OCI-M2 (cell line): ENCODE measurements around the gene GRIN2A.

Experiments
- DNase-seq: peaks from one replicate; lab custom pipeline; 2025; ENCODE audit not compliant: unreplicated experiment; lab: John Stamatoyannopoulos, UW

The GRIN2A gene

GRCh38 chr16:9827062-9827752 is 355.0 kb downstream of the GRIN2A start:
- DNase-seq: no peak

DNA sequence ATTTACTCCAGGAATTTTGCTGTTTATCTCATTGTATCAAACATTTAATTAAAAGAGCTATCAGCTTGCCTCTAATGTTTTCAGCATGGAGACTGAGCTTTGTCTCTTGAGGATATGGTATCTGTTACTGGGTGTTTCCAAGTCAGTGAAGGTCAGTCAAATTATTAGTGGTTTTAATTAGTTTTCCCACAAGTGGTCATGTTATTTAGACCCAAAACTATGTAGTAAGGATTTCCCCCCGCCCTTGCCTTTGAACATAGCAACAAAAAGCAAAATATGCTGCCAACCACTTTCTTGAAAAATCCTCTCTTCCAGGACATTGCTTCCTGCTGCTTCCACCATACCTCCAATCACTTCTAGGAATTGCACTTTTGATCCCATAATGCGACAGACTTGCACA is 355.6 kb downstream of the GRIN2A start:
- DNase-seq: no peak

DNA sequence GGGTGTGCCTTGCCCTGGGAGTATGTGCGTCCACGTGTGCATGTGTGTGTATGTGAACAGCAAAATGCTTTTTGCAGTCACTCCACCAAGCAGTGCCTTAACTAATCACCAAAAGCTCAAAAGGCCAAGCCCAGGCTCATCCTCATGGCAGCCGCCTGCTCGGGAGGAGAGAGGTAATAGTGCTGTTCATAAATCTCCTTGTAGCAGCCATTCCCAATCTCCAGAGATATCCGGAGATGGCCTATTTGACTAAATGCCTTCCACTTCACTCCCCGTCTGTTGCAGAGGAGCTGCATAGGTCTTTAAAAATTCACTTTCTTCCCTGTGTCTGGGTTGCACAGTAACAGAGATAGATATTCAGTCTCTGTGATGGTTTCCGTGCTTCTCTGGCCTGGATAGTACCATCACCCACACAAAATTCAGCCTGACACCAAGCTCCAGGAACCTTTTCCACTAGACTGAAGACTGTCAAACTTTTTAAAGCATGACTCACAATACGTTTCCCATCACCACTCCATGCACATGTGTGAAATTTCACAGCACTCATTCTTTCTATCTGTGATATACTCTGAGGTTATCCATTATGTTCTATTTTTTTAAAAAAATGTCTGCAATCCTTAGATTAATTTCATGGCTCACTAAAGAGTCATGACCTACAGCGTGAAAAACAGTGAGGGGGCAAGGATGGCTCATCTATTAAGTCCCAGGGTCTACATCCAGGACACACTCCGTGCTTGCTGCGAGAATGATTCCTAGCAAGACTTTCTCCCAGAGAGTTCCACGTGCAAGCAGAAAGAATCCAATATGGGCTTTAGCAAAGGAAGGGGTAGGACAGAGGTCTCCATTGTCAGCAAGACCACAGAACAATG is 357.8 kb downstream of the GRIN2A start:
- no peak for DNase-seq

DNA sequence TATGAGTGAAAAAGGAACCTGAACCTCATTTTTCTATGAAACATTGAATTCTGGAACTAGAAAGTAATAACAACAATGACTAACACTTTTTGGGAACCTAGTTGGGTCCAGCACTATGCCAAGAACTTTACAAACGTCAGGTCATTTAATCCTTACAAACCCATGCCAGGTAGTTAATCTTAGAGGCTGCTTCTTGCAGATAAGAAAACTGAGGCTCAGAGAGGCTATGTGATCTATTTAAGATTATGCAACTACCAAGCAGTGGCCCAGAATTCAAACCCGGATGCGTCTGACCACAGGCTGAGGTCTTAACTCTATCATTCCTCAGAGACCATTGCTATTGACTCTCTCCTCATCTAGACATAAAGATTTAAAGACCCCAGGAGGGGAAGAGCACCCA is 358.7 kb downstream of the GRIN2A start:
- no peak for DNase-seq

- DNase-seq: no peak
These were observed 360.3 kb downstream of the GRIN2A start for GRCh38 chr16:9821970-9822369.

DNA sequence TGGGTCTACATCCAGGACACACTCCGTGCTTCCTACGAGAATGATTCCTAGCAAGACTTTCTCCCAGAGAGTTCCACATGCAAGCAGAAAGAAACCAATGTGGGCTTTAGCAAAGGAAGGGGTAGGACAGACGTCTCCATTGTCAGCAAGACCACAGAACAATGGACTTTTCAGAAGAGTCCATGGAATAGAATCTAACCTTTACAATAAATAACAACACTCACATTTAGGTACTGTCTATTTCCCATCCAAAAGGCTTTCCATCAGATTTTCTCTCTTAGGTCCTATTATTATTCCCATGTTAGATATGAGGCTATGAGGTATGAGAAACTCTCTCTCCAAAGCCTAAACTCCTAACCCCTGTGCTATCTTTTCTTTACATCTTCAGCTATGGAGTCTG is 360.9 kb downstream of the GRIN2A start:
- DNase-seq: no peak

- no peak for DNase-seq
These were observed 361.6 kb downstream of the GRIN2A start for GRCh38 chr16:9820476-9821246.

DNA sequence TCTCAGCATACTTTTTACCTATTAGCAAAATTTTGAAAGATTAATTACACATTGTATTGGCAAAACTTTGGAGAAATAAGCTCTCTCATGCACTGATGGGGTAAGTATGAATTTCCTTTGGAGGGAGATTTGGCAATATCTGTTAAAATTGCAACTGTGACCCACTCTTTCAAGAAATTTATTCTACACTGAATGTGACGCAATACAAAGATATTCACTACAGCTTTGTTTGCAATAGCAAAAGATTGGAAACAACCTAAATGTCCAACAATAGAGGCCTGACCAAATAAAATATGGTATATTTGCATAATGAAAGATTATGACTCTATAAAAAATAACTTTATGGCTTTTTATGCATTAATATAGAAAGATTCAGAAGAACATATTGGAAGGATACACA is 363.5 kb downstream of the GRIN2A start:
- DNase-seq: no peak

DNA sequence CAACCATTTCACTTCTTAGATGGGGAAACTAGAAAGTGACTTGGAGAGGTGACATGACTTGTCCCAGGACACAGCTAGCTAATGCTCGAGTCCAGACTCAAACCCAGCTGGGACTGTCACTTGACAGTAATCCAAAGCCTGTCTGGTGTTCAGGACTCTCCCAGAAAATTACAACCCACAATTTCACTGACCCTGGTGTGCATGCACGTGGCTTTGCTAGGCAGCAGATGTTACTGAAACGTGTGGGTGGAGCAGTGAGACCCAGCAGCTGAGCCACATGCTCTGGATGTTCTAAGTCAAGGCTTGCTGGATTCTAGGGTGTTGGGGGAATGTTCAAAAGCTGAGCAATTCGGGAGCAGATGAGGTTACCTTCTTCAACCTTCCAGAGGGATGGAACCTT is 364.6 kb downstream of the GRIN2A start:
- no peak for DNase-seq

DNA sequence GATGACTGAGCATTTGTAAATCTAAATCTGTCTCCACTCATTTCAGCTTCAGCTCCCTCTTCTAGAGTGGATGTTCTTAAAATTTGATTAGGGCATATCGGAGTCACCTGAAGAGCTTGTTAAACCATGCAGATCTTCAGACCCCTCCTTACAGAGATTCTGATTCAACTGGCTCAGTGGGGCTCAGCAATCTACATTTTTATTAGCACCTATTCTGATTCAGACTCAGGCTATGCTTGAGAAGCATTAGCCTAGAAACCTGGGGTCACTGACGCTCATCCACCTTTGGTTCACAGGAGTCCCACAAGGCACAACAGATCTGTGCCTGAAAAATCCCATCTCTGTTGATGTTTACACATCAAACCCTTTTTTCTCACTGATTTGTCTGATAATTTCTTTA is 365.6 kb downstream of the GRIN2A start:
- no peak for DNase-seq

DNA sequence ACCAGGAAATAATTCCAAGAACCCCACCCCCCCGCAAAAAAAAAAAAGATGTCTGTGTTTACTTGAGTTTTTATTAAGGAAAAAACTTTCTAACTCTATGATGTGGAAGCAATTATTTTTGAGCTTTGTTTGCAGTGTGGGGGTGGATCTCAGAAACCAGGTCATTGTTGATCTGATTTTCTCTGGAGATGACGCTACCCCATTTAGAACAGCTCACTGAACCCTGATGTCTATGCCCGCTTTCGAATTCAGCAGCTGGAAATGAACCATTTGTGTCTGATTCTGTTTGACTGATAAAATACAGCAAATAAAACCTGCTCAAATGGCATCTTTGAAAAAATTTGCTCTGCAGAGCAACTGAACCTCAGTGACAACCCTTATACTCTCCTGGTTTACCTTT is 368.6 kb downstream of the GRIN2A start:
- no peak for DNase-seq

DNA sequence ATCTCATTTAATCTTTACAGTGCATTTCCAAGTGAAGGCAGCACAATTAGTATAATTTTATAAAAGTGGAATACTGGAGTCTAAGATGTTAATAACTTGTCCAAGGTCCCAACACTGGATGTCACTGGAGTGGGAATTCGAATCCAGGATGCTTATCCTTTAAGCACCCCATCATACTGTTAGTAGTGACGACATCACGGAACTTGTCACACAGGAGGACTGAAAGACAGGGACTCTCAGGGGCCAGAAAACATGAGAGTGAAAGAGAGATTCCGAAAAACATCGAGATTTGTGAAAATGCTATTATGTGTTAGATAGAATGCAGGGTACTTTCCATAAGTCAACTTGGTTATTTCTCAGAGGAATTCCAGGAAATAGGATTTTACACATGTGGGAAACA is 374.0 kb downstream of the GRIN2A start:
- DNase-seq: no peak

GRCh38 chr16:9807302-9807701 is 374.9 kb downstream of the GRIN2A start:
- DNase-seq: no peak

- no peak for DNase-seq
These were observed 377.1 kb downstream of the GRIN2A start for GRCh38 chr16:9805109-9805508.

GRCh38 chr16:9802160-9802559 is 380.1 kb downstream of the GRIN2A start:
- DNase-seq: no peak

- no peak for DNase-seq
These were observed 380.6 kb downstream of the GRIN2A start for GRCh38 chr16:9801651-9802050.

GRCh38 chr16:9800186-9800738 is 382.0 kb downstream of the GRIN2A start:
- no peak for DNase-seq

DNA sequence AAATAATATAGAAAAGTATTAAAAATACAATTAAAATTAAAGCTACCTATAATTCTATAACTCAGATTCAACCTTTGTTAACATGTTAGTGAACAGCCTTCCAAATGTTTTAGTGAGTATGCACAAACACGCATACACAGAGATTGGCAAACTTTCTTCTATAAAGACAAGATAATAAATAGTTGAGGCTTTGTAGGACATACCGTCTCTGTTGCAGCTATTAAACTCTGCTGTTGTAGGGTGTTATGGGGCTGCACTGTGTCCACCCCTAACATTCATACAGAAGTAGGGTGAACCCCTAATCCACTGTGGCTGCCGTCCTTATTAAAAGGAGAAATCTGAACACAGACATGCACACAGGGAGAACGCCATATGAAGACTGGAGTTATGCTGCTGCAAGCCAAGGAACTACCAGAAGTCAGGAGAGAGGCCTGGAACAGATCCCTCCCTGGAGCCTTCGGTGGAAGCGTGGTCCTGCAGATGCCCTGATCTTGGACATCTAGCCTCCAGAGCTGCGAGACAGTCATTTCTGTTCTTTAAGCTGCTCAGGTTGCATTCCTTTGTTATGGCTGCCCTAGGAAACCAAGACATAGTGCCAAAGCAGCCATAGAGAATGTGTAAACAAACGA is 383.2 kb downstream of the GRIN2A start:
- DNase-seq: no peak

GRCh38 chr16:9798474-9798873 is 383.8 kb downstream of the GRIN2A start:
- DNase-seq: no peak

- DNase-seq: no peak
These were observed 384.9 kb downstream of the GRIN2A start for GRCh38 chr16:9797306-9797705.

DNA sequence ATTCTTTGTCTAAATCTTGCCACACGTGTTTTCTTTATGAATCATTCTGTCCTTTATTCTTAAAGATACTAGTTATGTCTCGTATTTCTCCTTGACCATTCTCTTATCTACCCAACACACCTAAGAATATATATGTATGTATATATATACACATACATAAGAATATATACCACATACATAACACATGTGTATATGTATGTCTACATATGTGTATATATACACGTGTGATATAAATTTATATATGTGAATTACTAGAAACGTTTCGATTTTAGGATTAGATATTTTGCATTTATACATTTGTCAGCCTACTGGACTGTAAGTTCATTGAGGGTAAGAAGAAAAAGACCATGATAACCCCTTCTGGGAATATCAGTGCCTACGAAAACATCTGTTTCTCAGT is 388.6 kb downstream of the GRIN2A start:
- DNase-seq: no peak
